DOHH2 (cell line): ENCODE measurements around the gene FAM151B.
"Not testable (repeated sequence)": the region's sequence is repeated elsewhere in the genome, so short reads cannot be mapped to it uniquely, and the experiment has no call there.

Source experiments
- H3F3A ChIP-seq: fragments of 200-600 bp; sonication (generic), shearing (Covaris generic); 2 replicates; pipeline ENCODE4 v1.6.0; 2016; ENCODE audit warnings: antibody characterized with exemption, mild to moderate bottlenecking; ENCODE audit not compliant: control insufficient read depth, insufficient read depth
- H3K27ac ChIP-seq: fragments of 200-600 bp; sonication (generic); 2 replicates; pipeline ENCODE4 v1.5.1; 2014; ENCODE audit warnings: low read depth, mild to moderate bottlenecking, low read length, moderate library complexity
- H3K27me3 ChIP-seq: fragments of 200-600 bp; sonication (generic); 2 replicates; pipeline ENCODE4 v1.6.1; 2014; ENCODE audit warnings: mild to moderate bottlenecking, low read length, mixed read lengths; ENCODE audit not compliant: control insufficient read depth
- H3K36me3 ChIP-seq: fragments of 200-600 bp; sonication (generic); 2 replicates; pipeline ENCODE4 v1.6.1; 2014; ENCODE audit warnings: mild to moderate bottlenecking, low read length, moderate library complexity, mixed read lengths; ENCODE audit not compliant: control insufficient read depth
- H3K4me1 ChIP-seq: fragments of 200-600 bp; sonication (generic); 2 replicates; pipeline ENCODE4 v1.6.1; 2014; ENCODE audit warnings: mild to moderate bottlenecking, low read length, mixed read lengths; ENCODE audit not compliant: control insufficient read depth
- H3K4me2 ChIP-seq: fragments of 200-600 bp; sonication (generic); 2 replicates; pipeline ENCODE4 v1.6.0; 2014; ENCODE audit warnings: mild to moderate bottlenecking, low read length, moderate library complexity
- H3K4me3 ChIP-seq: fragments of 200-600 bp; sonication (generic); 2 replicates; pipeline ENCODE4 v1.5.1; 2014; ENCODE audit warnings: mild to moderate bottlenecking, low read length, mixed read lengths
- H3K79me2 ChIP-seq: fragments of 200-600 bp; sonication (generic); 2 replicates; pipeline ENCODE4 v1.6.1; 2014; ENCODE audit warnings: mild to moderate bottlenecking, low read length, mixed read lengths; ENCODE audit not compliant: control insufficient read depth
- H3K9me2 ChIP-seq: fragments of 200-600 bp; sonication (generic); replicated peaks from 2 replicates; pipeline ENCODE4 v1.6.1; 2014; ENCODE audit warnings: mild to moderate bottlenecking, low read length, mixed read lengths; ENCODE audit not compliant: control insufficient read depth
- H3K9me3 ChIP-seq: fragments of 200-600 bp; sonication (generic); 2 replicates; pipeline ENCODE4 v1.6.1; 2014; ENCODE audit warnings: antibody characterized with exemption, low read length, mixed read lengths; ENCODE audit not compliant: control insufficient read depth, insufficient read depth
- H4K20me1 ChIP-seq: fragments of 200-600 bp; sonication (generic); 2 replicates; pipeline ENCODE4 v1.6.0; 2014; ENCODE audit warnings: low read depth, mild to moderate bottlenecking, antibody characterized with exemption, low read length, moderate library complexity; ENCODE audit not compliant: control insufficient read depth, insufficient read depth
- CTCF ChIP-seq: fragments of 200-600 bp; sonication (generic); IDR thresholded peaks from one replicate; pipeline ENCODE4 v1.5.1; 2014; ENCODE audit warnings: antibody characterized with exemption, mild to moderate bottlenecking, low read depth, low read length; ENCODE audit not compliant: poor library complexity, severe bottlenecking
- EZH2phosphoT487 ChIP-seq: fragments of 200-600 bp; sonication (generic); IDR thresholded peaks from 2 replicates; pipeline ENCODE4 v1.6.1; 2017; ENCODE audit warnings: borderline replicate concordance, mild to moderate bottlenecking, antibody characterized with exemption, low read length, moderate library complexity, mixed read lengths

FAM151B gene

GRCh38 chr5:80492741-80493140 lies 4.8 kb downstream of the FAM151B start:
- peaks cover 4% of the 10 kb centered on the region for H3K4me1 ChIP-seq
- H3K9me3 ChIP-seq, result no peaks in the 10 kb centered on the region
- no peak for TF ChIP-seq CTCF
- no peak for TF ChIP-seq EZH2phosphoT487
- H3K79me2 ChIP-seq, result no peaks in the 10 kb centered on the region
- H3K4me2 ChIP-seq, result no peak overlapping the region
- H3K27ac ChIP-seq, result no peak overlapping the region
- 0 out of 2 replicates have a peak, but pooled peaks cover 3% of the 10 kb centered on the region for H3F3A ChIP-seq
- H3K9me2 ChIP-seq, result no peaks in the 10 kb centered on the region
- H3K4me3 ChIP-seq, result no peak overlapping the region
- no peaks in the 10 kb centered on the region for H3K36me3 ChIP-seq
- no peaks in the 10 kb centered on the region for H3K27me3 ChIP-seq
- H4K20me1 ChIP-seq, result no peaks in the 10 kb centered on the region

GRCh38 chr5:80493443-80493842 lies 5.5 kb downstream of the FAM151B start:
- H3K36me3 ChIP-seq, H3K4me1 ChIP-seq, H4K20me1 ChIP-seq, H3K4me3 ChIP-seq, H3F3A ChIP-seq, H3K9me2 ChIP-seq, H3K27ac ChIP-seq, H3K27me3 ChIP-seq, H3K79me2 ChIP-seq, H3K9me3 ChIP-seq, H3K4me2 ChIP-seq: not testable (repeated sequence)

- no peaks in the 10 kb centered on the region for H3K4me1 ChIP-seq
- no peaks in the 10 kb centered on the region for H4K20me1 ChIP-seq
- H3F3A ChIP-seq, result no peaks in the 10 kb centered on the region
- no peaks in the 10 kb centered on the region for H3K9me3 ChIP-seq
- H3K36me3 ChIP-seq, result no peaks in the 10 kb centered on the region
- no peak overlapping the region for H3K4me2 ChIP-seq
- no peaks in the 10 kb centered on the region for H3K27me3 ChIP-seq
- no peaks in the 10 kb centered on the region for H3K79me2 ChIP-seq
- H3K27ac ChIP-seq, result no peak overlapping the region
- H3K4me3 ChIP-seq, result no peak overlapping the region
- TF ChIP-seq EZH2phosphoT487, result no peak
- no peak for TF ChIP-seq CTCF
- H3K9me2 ChIP-seq, result no peaks in the 10 kb centered on the region
Observed at GRCh38 chr5:80495891-80496290, 8.0 kb downstream of the FAM151B start.

GRCh38 chr5:80502800-80503199 lies 14.9 kb downstream of the FAM151B start:
- Histone ChIP-seq H3K4me1 (peaks cover 25% of the 10 kb centered on the region), H3K27me3 (no peaks in the 10 kb centered on the region), H3K4me3 (no peak overlapping the region), H3K9me3 (no peaks in the 10 kb centered on the region), H3K27ac (no peak overlapping the region), H3K36me3 (no peaks in the 10 kb centered on the region), H3K9me2 (no peaks in the 10 kb centered on the region), H4K20me1 (no peaks in the 10 kb centered on the region), H3F3A (no peaks in the 10 kb centered on the region), H3K4me2 (no peak overlapping the region), H3K79me2 (no peaks in the 10 kb centered on the region)
- TF ChIP-seq EZH2phosphoT487, result no peak
- TF ChIP-seq CTCF, result no peak
